Activated CD4-positive, CD25-positive, alpha-beta regulatory T cell treated with anti-CD3 and anti-CD28 coated beads, Interleukin-2, amount 50 U/mL, for 16 hours (primary cell): ENCODE data around the gene ORC4.

ENCODE experiments used
- DNase-seq: peaks from one replicate; pipeline ENCODE4 v3.0.0-alpha.2; 2020; ENCODE audit warnings: low read depth, low spot score

ORC4 gene

GRCh38 chr2:147933931-147934330, 86.6 kb downstream of the ORC4 start:
- DNase-seq = no peak

DNA sequence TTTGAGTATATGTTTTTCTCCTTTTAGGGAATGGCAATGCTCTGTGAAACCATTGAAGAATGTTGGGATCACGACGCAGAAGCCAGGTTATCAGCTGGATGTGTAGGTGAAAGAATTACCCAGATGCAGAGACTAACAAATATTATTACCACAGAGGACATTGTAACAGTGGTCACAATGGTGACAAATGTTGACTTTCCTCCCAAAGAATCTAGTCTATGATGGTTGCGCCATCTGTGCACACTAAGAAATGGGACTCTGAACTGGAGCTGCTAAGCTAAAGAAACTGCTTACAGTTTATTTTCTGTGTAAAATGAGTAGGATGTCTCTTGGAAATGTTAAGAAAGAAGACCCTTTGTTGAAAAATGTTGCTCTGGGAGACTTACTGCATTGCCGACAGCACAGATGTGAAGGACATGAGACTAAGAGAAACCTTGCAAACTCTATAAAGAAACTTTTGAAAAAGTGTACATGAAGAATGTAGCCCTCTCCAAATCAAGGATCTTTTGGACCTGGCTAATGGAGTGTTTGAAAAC, 93.4 kb downstream of the ORC4 start:
- DNase-seq = no peak

DNA sequence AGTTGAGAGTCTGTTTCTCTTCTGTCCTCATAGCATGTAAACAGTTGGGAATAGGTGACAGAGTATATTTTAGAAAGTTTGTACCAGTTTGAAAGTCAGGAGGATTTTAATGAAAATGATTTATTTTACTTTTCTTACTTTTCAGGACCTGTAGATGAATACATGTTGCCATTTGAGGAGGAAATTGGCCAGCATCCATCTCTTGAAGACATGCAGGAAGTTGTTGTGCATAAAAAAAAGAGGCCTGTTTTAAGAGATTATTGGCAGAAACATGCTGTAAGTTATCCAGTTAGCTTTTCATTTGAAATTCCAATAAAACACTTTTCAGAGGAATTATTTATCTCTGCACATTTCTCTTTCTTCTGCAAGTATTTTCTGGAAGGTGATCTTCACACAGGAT, 94.7 kb downstream of the ORC4 start:
- DNase-seq = no peak

GRCh38 chr2:147924647-147925046, 95.9 kb downstream of the ORC4 start:
- DNase-seq = no peak

DNA sequence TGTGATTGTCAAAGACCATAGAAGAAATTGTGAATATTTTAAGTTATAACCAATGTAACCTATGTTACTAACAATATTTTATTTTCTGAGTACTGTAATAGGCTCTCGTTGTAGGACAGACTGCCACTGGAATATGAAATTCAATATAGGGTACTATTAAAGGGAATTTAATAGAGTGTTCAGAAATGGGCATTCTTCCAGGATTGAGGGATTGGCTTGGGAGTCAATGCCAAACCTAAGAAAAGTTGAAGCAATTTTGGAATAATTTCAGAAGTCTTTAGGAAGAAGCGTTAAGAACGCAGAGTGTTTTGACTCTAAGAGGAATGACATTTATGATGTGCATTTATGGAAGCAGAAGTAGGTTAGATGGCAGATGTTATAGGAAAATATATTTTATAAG, 96.7 kb downstream of the ORC4 start:
- DNase-seq = no peak

- DNase-seq = no peak
Measured at GRCh38 chr2:147917161-147917560, 103.4 kb downstream of the ORC4 start.

GRCh38 chr2:147916723-147917122, 103.8 kb downstream of the ORC4 start:
- no peak for DNase-seq

DNA sequence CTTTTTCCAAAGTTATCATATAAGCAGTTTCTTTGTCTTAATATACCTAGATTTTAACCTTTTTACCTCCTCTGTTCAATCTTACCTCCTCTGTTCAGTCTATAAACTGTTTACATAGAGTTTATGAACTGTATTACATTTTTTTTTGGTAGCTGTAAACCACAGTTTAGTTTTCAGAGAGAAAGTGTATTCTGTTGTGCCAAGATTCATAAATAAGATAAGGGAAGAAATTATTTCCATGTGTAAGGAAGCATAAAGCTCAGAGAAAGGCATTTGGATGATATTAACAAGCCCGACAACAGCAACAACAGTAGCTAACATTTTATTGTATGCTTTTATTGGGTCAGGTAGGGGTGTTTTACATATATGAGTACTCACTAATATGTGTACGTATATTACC, 104.5 kb downstream of the ORC4 start:
- DNase-seq = no peak

DNA sequence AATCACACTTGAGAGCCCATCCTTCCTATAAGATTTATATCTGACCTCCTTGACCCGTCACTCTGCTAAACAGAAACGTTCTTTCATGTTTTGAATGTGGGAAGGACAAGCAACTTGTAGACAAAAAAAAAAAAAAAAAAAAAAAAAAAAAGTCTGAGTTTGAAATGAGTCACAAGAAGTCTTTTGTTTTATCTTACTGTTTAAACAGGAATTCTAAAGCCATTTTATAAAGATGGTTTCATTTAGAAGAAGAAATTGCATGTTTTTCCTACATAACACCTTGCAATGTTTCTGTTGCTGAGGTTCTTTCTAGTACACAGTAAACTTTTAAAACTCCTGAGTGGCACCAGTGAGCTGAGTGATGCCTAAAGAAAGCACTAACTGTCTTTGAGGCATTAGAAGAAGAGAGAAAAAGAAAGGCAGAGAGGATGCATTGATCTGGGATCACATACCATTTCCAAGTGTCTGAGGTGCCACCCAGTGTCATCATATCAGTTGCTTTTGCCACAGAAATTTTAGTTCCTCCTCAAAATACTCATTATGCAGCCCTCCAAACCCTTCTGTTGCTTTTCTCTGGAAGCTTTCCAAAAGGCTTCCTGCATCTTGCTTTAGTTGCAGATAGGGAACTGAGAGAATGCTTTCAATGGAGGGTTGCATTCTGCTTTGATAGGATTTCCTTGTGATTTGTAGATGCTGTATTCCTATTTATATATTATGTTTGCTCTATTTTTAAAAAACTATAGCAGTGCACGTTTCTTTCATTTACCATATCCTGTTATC, 106.6 kb downstream of the ORC4 start:
- DNase-seq = no peak

DNA sequence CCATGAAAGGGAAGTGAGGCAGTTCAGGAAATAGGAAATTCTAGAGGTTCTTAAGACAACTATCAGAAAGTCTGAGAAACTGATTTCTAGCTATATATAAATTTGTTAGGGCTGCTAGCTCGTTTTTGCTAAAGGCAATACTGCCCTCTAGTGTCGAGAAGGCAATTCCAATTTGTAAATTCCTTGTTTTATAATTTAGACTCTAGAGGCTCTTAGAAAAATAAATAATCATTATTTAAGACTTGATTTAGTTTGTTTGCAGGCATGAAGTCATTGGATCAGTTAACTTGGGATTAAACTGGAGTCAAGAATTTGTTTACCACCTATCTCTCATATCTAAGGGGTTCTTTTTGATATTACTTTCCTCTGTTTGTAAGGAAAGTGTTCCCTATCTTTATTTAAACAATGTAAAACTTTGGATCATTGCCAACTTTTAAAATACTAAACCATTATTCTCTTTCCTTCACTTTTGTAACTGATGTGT, 109.5 kb downstream of the ORC4 start:
- peak; percentile 1 for DNase-seq

DNA sequence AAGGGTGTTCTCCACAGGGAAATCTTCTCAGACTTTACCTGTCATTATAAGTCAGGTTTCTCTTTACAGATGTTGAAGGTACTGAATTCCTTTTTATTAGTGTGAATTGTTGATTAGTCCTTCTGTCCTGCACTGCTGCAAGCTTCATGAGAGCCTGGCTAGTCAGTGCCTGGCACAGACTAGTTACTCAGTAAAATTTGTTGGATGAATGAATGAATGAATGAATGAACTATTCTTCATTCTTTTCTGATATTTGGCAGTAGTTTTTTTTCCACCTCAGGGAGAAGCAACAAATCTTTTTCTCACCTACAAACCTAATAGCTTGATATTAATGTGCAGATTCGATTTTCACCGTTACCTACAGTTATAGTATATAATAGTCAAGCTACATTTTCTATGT, 111.4 kb downstream of the ORC4 start:
- no peak for DNase-seq

DNA sequence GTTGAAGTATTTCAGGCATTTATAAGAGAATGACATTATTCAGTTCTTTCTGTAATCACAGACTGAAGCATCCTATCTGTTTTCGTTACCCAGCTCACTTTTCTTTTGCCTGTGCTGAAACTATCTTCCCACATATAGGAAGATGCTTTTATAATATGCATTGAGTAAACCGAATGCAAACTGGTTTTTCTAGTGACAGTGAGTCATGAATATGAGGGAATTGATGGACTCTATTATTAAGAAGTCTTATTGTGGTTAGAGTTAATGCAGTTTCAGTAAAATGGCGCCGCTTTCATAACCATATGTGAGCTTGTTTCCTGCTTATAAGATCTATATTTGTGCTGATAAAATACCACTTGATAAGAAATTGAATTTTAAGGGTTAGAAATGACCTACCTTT, 116.5 kb downstream of the ORC4 start:
- DNase-seq = no peak

DNA sequence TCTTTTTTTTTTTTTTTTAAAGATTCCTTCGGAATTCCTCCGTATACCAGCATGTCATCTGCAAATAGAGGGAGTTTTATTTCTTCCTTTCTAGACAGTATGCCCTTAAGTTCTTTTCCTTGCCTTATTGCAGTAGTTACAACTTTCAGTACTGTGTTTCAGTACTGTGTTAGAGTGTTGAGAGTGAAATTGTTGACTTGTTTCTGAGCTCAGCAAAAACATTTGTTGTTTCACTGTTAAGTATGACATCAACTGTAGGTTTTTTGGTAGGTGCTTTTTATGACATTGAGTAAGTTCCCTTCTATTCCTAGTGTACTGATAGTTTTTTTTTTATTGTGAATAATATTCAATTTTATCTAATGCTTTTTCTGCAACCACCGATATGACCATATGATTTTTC, 131.9 kb downstream of the ORC4 start:
- no peak for DNase-seq

- no peak for DNase-seq
Measured at GRCh38 chr2:147886136-147886535, 134.4 kb downstream of the ORC4 start.

DNA sequence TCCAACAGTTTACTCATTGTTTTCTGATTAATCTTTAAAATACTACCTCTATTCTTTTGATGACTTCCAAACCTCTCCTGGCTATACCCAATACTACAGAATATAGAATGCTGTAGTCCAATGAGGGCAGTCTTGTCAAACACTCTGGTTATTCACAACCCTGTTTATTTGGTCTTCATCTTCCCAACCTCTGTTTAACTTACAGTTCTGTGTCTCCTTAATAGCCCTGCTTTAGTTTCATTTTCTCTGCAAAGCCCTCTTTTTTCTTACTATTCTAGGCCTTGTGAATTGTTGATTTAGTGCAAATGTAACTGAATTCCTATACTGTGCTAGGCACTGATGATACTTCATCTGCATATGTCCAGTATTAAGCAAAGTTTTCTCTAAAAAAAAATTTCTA, 135.7 kb downstream of the ORC4 start:
- no peak for DNase-seq

- DNase-seq = no peak
Measured at GRCh38 chr2:147882631-147883030, 137.9 kb downstream of the ORC4 start.
